Activated CD8-positive, alpha-beta memory T cell treated with anti-CD3 and anti-CD28 coated beads, Interleukin-2, amount 50 U/mL, for 48 hours (primary cell): ENCODE data around the gene DEPDC7.
"Not testable (repeated sequence)": the region's sequence is repeated elsewhere in the genome, so short reads cannot be mapped to it uniquely, and the experiment has no call there.

Experiments used
- DNase-seq: peaks from one replicate; pipeline ENCODE4 v3.0.0-alpha.2; 2020

DEPDC7 gene

DNA sequence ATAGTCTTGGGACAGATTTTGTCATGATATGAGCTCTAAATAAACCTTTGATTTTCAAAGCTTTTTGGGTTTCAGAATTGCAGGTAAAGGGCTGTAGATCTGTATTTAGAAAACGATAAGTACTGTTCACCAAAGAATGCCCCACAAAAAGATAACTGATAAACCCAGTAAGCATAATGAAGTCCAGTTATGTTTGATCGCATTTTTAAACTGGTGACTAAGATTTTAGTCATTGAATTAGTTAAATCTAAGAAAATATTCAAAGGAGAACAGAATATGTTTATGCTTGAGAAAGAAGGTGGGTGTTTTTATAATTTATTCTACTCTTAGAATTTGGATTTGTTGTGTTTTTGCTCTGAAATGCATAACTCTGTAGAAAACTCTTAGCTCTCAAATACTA lies 11.6 kb downstream of the DEPDC7 start:
- no peak for DNase-seq

GRCh38 chr11:33027846-33028536 lies 12.3 kb downstream of the DEPDC7 start:
- no peak for DNase-seq

DNA sequence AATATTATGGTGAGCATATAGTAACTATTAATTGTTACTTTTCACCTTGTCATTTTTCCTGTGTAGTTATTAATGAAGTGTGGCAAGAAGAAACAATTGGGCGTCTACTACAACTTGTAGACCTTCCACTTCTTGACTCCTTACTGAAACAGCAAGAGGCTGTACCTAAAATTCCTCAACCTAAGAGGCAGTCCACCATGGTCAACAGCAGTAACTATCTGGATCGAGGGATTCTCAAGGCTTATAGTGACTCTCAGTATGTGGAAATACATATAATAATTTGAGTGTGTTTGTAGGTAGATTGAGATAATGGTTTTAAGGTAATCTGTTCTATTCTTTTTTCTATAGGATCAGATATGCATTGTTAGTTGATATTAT lies 12.8 kb downstream of the DEPDC7 start:
- no peak for DNase-seq

GRCh38 chr11:33029218-33029617 lies 13.5 kb downstream of the DEPDC7 start:
- not testable (repeated sequence) for DNase-seq

- no peak for DNase-seq
These were observed 17.8 kb downstream of the DEPDC7 start for GRCh38 chr11:33033493-33033892.

DNA sequence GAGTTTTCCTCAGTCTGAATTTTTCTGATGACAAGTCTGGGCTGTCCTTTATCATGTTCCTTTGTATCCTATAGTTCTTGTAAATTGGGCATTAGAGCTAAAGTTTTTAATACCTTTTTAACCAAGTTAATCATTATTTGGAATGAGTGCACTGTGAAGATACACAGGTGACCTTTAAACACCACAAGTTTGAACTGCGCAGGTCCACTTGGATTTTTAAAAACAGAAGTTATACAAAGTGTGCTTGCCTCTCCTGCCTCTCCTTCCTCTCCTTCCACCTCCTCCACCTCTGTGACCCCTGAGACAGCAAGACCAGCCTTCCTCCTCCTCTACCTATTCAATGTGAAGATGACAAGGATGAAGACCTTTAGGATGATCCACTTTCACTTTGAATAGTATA lies 19.3 kb downstream of the DEPDC7 start:
- DNase-seq: no peak

DNA sequence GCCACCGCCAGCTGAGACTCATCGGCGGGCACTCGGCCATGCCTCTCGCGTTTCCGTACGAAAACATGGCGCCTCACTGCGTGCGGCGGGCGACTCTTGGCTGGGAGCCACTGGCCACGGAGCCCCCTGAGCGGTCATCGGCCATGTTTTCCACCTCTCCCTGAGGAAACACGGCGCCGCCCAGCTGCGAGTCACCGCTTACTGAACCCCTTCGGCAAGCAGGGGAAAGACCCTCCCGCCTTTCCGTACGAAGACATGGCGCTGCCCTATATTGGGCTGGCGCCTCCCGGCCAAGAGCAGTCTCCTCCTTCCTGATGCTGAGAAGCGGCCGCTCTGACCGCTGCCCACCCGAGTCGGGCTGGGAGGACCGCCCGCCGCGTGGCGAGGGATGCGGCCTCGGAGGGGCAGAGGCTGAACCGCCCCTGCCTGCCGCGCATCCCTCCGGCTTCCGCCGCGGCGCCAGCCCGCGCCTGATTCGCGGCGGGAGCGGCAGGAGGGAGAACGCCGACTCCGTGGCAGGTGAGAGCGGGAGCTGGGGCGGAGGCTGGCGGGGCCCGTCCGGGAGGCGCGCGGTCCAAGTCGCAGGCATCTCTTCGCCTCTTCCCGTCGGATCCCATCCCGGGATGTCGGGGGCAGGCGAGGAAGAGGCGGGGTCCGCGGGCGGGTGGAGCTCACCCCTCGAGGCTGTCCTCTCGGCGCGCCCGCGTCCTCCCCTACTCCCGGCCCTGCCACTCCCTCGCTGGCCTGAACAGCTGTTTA lies 23.8 kb downstream of the DEPDC7 start, which contains the start of gene TCP11L1:
TCP11L1 (plus strand) TSS at position 299 of the 759 bp plus-strand sequence. CDS start 4,202 bp downstream, outside the sequence.
- peak; percentile 89 for DNase-seq

- peak; percentile 65 for DNase-seq
These were observed 24.6 kb downstream of the DEPDC7 start for GRCh38 chr11:33040033-33040861.

GRCh38 chr11:33040862-33041453 lies 25.3 kb downstream of the DEPDC7 start:
- DNase-seq: no peak

DNA sequence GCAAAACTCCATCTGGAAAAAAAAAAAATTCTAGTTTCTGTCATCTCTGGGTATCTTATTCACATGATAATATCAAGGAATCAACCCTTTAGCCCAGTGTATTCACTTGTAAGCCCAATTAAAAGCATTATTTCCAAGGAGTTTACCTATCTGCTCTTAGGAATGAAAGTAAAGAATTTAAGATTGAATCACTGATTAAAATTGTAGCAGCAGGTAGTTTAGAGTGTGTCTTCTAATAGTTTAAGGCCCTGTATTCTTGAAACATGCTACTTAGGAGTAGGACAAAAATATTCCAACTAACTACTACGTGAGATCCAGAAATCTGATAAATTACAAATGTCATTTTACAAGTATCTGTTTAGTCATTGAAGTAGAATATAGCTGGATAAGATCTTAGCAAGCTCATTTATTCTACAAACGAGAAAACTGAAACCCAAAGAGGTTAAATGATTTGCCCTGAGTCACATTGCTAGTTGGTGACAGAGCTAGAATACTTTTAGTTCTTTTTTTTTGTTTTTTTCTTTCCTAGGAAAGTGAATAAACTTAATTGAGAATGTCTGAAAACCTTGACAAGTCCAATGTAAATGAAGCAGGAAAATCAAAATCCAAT lies 27.6 kb downstream of the DEPDC7 start:
- no peak for DNase-seq

- no peak for DNase-seq
These were observed 28.6 kb downstream of the DEPDC7 start for GRCh38 chr11:33044285-33044756.

- DNase-seq: no peak
These were observed 30.0 kb downstream of the DEPDC7 start for GRCh38 chr11:33045551-33046255.

DNA sequence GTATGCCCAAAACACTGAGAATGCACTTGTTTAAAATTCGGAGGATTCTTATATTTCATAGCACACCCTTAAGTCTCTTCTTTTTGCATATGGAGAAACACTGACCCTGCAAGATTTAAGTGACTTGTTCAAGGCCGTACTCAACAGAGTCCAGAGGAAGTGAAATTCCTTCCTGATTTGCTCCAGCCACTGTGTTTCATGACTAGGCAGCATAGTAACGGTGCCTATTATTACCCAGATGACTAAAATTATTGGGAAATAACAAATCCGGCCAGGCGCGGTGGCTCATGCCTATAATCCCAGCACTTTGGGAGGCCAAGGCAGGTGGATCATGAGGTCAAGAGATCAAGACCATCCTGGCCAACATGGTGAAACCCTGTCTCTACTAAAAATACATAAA lies 33.0 kb downstream of the DEPDC7 start:
- not testable (repeated sequence) for DNase-seq

GRCh38 chr11:33049565-33050408 lies 34.1 kb downstream of the DEPDC7 start:
- DNase-seq: not testable (repeated sequence)

DNA sequence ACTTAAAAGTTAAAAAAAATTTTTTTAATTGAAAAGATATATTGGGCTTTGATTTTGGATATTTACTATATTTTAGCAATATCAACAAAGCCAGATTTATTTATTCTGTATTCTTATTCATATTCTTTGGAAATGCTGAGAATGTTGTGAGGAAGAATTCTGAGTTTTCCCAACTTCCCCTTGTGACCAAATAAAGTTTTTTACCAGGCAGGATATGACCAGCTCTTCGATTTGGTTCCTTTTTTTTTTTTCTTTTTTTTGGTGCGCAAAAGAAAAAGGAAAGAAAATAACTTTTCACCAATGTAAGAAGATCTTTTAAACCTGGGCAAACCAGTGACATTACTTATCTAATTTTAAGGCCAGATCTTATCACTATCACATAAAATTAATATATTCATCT lies 36.6 kb downstream of the DEPDC7 start:
- DNase-seq: no peak

GRCh38 chr11:33055375-33055774 lies 39.7 kb downstream of the DEPDC7 start:
- DNase-seq: no peak

DNA sequence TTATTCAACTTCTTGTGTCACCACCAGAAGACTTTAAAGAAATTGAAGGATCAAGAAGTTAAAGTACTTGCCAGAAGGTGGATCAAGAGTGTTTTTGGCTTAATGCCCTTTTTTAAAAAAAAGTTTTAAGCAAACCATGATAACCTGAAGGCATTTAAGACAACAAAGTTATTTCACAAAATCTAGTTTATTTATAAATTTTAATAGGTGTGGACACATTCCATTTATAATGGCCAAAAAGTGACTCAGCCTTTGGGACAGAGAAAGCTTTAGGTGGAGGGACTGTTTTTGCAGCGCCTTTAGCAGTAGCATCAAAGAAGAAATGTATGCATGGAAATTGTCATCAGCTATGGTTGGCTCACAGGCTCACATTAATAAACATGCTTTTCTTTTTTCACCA lies 41.6 kb downstream of the DEPDC7 start:
- DNase-seq: no peak

GRCh38 chr11:33059331-33060007 lies 43.8 kb downstream of the DEPDC7 start:
- no peak for DNase-seq

GRCh38 chr11:33060271-33060670 lies 44.6 kb downstream of the DEPDC7 start:
- DNase-seq: no peak

- no peak for DNase-seq
These were observed 46.5 kb downstream of the DEPDC7 start for GRCh38 chr11:33062137-33062536.
